ENCODE results near the gene TBCD. TPM values are rescaled to one million over a fixed set of nuclear protein-coding genes. Genes with fewer than 3 reads are reported as not detected.

TBCD gene
- total RNA-seq, 1 donor from 2014 or later = 207 TPM

DNA sequence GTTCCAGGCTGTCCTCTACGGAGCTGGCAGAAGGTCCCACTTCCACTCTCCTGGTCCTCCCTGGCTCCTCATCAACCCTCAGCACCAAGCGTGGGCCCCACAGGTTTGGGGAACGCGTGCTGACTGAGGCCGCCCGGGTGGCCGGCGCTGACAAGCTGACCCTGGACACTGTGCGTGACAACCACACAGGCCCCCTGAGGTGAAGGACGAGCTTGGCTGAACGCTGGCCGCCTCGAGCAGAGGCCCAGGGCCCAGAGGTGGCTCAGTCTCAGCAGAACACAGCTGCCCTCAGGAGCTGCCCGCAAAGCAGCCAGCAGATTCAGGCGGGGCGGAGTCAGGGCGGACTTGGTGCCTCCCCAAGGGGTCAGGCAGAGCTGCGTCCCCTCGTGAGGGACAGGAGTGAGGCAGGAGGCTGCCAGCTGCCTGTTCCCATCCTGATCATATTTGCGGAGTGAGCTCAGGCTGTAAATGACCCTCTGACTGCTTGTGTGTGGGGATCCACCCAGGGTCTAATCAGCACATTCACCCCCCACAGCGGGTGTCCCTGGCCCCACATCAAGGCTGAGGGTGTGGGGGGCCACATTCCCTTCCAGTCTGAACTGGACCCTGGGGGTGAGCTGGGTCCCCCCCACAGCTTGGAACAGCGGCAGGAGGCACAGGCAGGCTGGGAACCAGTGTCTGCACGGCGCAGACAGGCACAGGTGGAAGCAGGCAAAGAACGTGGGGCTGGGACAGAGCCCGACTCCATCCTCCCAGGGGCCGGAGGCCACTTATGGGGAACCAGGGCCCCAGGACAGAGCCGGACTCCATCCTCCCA lies 222.5 kb downstream of the TBCD start:
- TF ChIP-seq, protein P1, sequence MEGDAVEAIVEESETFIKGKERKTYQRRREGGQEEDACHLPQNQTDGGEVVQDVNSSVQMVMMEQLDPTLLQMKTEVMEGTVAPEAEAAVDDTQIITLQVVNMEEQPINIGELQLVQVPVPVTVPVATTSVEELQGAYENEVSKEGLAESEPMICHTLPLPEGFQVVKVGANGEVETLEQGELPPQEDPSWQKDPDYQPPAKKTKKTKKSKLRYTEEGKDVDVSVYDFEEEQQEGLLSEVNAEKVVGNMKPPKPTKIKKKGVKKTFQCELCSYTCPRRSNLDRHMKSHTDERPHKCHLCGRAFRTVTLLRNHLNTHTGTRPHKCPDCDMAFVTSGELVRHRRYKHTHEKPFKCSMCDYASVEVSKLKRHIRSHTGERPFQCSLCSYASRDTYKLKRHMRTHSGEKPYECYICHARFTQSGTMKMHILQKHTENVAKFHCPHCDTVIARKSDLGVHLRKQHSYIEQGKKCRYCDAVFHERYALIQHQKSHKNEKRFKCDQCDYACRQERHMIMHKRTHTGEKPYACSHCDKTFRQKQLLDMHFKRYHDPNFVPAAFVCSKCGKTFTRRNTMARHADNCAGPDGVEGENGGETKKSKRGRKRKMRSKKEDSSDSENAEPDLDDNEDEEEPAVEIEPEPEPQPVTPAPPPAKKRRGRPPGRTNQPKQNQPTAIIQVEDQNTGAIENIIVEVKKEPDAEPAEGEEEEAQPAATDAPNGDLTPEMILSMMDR (IDR thresholded peaks at IDR 0.05; ENCODE audit: unreplicated experiment) = no peak

GRCh38 chr17:82976982-82977488 lies 225.2 kb downstream of the TBCD start:
- Mint-ChIP-seq H3K27ac (ENCODE audit: unreplicated experiment) (no peak overlapping the region), H3K9me3 (ENCODE audit: unreplicated experiment) (no peaks in the 10 kb centered on the region), H3K4me1 (ENCODE audit: unreplicated experiment) (no peaks in the 10 kb centered on the region), H3K4me3 (ENCODE audit: unreplicated experiment) (no peak overlapping the region), H3K27me3 (ENCODE audit: unreplicated experiment) (peaks cover 1% of the 10 kb centered on the region), H3K36me3 (ENCODE audit: low read depth, unreplicated experiment) (no peaks in the 10 kb centered on the region)
- TF ChIP-seq, protein P1 (IDR thresholded peaks at IDR 0.05; ENCODE audit: unreplicated experiment) = no peak
- no peak for DNase-seq (ENCODE audit: low spot score)

More for the DNA sequence above, 222.5 kb downstream of the TBCD start:
- Mint-ChIP-seq H3K4me1 (ENCODE audit: unreplicated experiment) (no peaks in the 10 kb centered on the region), H3K27ac (ENCODE audit: unreplicated experiment) (no peak overlapping the region), H3K27me3 (ENCODE audit: unreplicated experiment) (peaks cover 1% of the 10 kb centered on the region), H3K36me3 (ENCODE audit: low read depth, unreplicated experiment) (no peaks in the 10 kb centered on the region), H3K9me3 (ENCODE audit: unreplicated experiment) (no peaks in the 10 kb centered on the region), H3K4me3 (ENCODE audit: unreplicated experiment) (no peak overlapping the region)
- DNase-seq (ENCODE audit: low spot score) = no peak

DNA sequence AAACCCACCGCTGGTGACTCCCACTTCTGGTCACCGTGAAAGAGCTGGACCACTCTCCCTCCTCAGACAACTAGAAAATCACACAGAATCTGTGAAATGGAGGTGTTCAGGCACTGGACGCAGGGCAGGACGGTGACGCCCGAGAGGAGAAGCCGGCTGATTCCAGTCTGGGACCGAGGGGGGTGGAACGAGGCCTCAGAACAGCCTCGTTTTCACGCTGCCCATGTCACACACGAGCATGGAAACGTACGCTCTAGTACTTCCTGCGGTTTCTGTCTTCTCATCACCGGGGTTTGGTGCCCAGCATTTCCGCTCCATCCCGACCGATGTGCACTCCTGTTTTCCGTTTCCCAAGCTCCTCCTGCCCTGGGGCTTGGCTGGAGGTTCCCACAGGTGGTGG lies 225.7 kb downstream of the TBCD start:
- Mint-ChIP-seq H3K4me1 (ENCODE audit: unreplicated experiment) (no peaks in the 10 kb centered on the region), H3K4me3 (ENCODE audit: unreplicated experiment) (no peak overlapping the region), H3K27ac (ENCODE audit: unreplicated experiment) (no peak overlapping the region), H3K36me3 (ENCODE audit: low read depth, unreplicated experiment) (no peaks in the 10 kb centered on the region), H3K9me3 (ENCODE audit: unreplicated experiment) (no peaks in the 10 kb centered on the region), H3K27me3 (ENCODE audit: unreplicated experiment) (peaks cover 1% of the 10 kb centered on the region)
- TF ChIP-seq, protein P1 (IDR thresholded peaks at IDR 0.05; ENCODE audit: unreplicated experiment) = no peak
- no peak for DNase-seq (ENCODE audit: low spot score)

DNA sequence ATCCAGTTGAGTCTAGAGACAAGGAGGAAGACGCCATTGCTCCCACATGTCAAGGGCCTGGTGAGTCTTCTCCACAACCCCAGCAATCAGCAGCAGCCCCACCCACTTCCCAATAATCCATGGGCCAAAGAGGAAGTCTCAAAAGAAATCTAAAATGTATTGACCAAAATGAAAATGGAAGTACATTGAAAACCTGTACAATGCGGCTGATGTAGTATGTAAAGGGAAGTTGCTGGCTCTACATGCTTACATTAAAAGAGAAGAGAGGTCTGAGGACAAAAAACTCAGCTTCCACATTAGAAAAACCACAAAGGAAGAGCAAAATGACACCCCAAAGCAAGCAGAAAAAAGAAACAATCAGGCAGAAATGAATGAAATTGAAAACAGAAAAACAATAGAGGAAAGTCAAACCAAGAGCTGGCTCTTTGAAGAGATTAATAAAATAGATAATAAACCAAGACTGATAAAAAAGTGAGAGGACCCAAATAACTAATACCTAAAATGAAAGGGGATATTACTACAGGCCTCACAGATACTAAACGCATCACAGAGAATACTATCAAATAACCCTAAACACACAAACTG lies 227.0 kb downstream of the TBCD start:
- Mint-ChIP-seq H3K27me3 (ENCODE audit: unreplicated experiment) (peaks cover 1% of the 10 kb centered on the region), H3K9me3 (ENCODE audit: unreplicated experiment) (no peaks in the 10 kb centered on the region), H3K4me1 (ENCODE audit: unreplicated experiment) (no peaks in the 10 kb centered on the region), H3K27ac (ENCODE audit: unreplicated experiment) (no peak overlapping the region), H3K4me3 (ENCODE audit: unreplicated experiment) (no peak overlapping the region), H3K36me3 (ENCODE audit: low read depth, unreplicated experiment) (no peaks in the 10 kb centered on the region)
- TF ChIP-seq, protein P1 (IDR thresholded peaks at IDR 0.05; ENCODE audit: unreplicated experiment) = no peak
- DNase-seq (ENCODE audit: low spot score) = no peak

- H3K36me3 Mint-ChIP-seq (ENCODE audit: low read depth, unreplicated experiment) = no peaks in the 10 kb centered on the region
- no peak for DNase-seq (ENCODE audit: low spot score)
- no peaks in the 10 kb centered on the region for H3K9me3 Mint-ChIP-seq (ENCODE audit: unreplicated experiment)
- no peak overlapping the region for H3K27ac Mint-ChIP-seq (ENCODE audit: unreplicated experiment)
- TF ChIP-seq, protein P1 (IDR thresholded peaks at IDR 0.05; ENCODE audit: unreplicated experiment) = no peak
- no peaks in the 10 kb centered on the region for H3K4me1 Mint-ChIP-seq (ENCODE audit: unreplicated experiment)
- H3K4me3 Mint-ChIP-seq (ENCODE audit: unreplicated experiment) = no peak overlapping the region
- H3K27me3 Mint-ChIP-seq (ENCODE audit: unreplicated experiment) = peaks cover 1% of the 10 kb centered on the region
Measured at GRCh38 chr17:82979718-82980117, 227.9 kb downstream of the TBCD start.

All from endothelial cell (in vitro differentiated cells).